ENCODE data around the gene ACTR3C. TPM values are rescaled to one million over a fixed set of nuclear protein-coding genes. Genes with fewer than 3 reads are reported as not detected.

Gene ACTR3C
- total RNA-seq (2014; rRNA removed; shearing (Covaris generic)) = 9.7 and 18.1 TPM in 2 replicates

- peak; percentile 33 for DNase-seq (ENCODE audit: low read depth)
Observed at GRCh38 chr7:150322833-150323681, at the start of gene ACTR3C, which contains the start of gene LRRC61. ACTR3C (minus strand) TSS chr7:150323545; CDS start chr7:150295296, 28,249 bp downstream. LRRC61 (plus strand) TSS chr7:150323355; CDS start chr7:150336862, 13,507 bp downstream.

GRCh38 chr7:150372271-150373048 lies 49.1 kb upstream of the ACTR3C start:
- DNase-seq (ENCODE audit: low read depth) = no peak

- no peak for DNase-seq (ENCODE audit: low read depth)
Observed at GRCh38 chr7:150371996-150372270, 48.6 kb upstream of the ACTR3C start.

- DNase-seq (ENCODE audit: low read depth) = no peak
Observed at GRCh38 chr7:150371131-150371995, 48.0 kb upstream of the ACTR3C start.

- DNase-seq (ENCODE audit: low read depth) = no peak
Observed at GRCh38 chr7:150370612-150371071, 47.3 kb upstream of the ACTR3C start.

GRCh38 chr7:150369748-150370501 lies 46.6 kb upstream of the ACTR3C start:
- DNase-seq (ENCODE audit: low read depth) = no peak

- DNase-seq (ENCODE audit: low read depth) = peak; percentile 79
Observed at GRCh38 chr7:150368884-150369747, 45.8 kb upstream of the ACTR3C start.

GRCh38 chr7:150368096-150368883 lies 44.9 kb upstream of the ACTR3C start, which contains the start of gene REPIN1:
REPIN1 (plus strand) TSS chr7:150368822; CDS start chr7:150369712, 890 bp downstream.
- peak; percentile 84 for DNase-seq (ENCODE audit: low read depth)

GRCh38 chr7:150367677-150368095 lies 44.3 kb upstream of the ACTR3C start:
- DNase-seq (ENCODE audit: low read depth) = no peak

GRCh38 chr7:150365673-150366398 lies 42.5 kb upstream of the ACTR3C start:
- no peak for DNase-seq (ENCODE audit: low read depth)

- DNase-seq (ENCODE audit: low read depth) = no peak
Observed at GRCh38 chr7:150365194-150365593, 41.8 kb upstream of the ACTR3C start.

- DNase-seq (ENCODE audit: low read depth) = no peak
Observed at GRCh38 chr7:150363872-150364271, 40.5 kb upstream of the ACTR3C start.

GRCh38 chr7:150363370-150363769 lies 40.0 kb upstream of the ACTR3C start:
- peak; percentile 46 for DNase-seq (ENCODE audit: low read depth)

GRCh38 chr7:150361807-150362621 lies 38.7 kb upstream of the ACTR3C start:
- DNase-seq (ENCODE audit: low read depth) = no peak

GRCh38 chr7:150361402-150361801 lies 38.1 kb upstream of the ACTR3C start:
- no peak for DNase-seq (ENCODE audit: low read depth)

- no peak for DNase-seq (ENCODE audit: low read depth)
Observed at GRCh38 chr7:150360363-150361058, 37.2 kb upstream of the ACTR3C start.

Measured in RPMI7951 (cell line).